Cerebellar cortex (tissue), 1 donor: ENCODE data around the gene HOXA5.

Source experiments
- DNase-seq: peaks from one replicate; pipeline ENCODE4 v3.0.0-alpha.2; 2015; ENCODE audit warnings: low spot score

Gene HOXA5

GRCh38 chr7:27095050-27095896 lies 48.2 kb downstream of the HOXA5 start:
- no peak for DNase-seq

- no peak for DNase-seq
These were observed 49.0 kb downstream of the HOXA5 start for GRCh38 chr7:27094304-27095049.

DNA sequence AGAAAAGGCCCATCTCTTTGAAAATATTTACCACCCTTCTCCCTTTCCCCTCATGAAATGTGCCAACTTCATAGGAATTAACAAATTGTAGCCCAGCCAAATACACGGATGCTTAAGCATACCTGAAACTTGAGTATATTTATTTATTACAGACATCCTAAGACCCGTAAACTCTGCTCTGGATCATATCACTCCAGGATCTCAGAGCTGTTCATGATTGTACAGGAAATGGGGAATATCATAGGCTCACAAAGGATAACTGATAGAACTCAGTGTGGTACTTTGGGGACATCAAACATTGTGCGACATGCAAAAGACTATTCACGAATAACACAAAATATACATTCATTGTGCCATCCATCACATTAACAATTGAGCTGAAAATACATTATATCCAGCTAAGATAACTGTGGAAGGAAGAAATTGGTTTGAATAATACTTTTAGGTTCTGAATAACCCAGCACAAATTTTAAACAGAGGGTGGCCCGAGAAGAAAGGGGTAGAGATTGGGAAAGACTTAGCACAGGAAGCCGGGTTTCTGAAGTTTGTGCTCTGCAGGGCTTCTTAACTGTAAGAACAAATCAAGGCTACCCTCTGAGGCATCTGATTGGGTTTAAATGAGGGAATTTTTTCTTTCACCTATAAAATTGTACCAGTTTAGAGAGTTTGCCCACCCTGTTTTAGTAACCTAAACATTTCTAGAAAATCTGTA lies 50.1 kb downstream of the HOXA5 start:
- DNase-seq, result no peak

DNA sequence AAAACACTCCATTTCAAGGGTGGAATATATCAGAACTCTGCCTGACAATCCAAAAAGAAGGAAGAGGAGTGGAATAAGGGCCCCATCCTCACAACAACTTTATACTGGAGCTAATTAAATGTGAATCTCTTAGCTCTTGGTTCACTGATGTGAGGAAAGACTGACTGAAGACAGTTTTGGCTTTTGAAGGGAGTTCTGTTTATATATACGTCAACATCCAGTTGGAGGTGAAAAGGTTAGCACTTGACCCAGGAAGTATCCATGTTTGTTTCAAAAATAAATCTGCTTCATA lies 50.7 kb downstream of the HOXA5 start:
- no peak for DNase-seq

DNA sequence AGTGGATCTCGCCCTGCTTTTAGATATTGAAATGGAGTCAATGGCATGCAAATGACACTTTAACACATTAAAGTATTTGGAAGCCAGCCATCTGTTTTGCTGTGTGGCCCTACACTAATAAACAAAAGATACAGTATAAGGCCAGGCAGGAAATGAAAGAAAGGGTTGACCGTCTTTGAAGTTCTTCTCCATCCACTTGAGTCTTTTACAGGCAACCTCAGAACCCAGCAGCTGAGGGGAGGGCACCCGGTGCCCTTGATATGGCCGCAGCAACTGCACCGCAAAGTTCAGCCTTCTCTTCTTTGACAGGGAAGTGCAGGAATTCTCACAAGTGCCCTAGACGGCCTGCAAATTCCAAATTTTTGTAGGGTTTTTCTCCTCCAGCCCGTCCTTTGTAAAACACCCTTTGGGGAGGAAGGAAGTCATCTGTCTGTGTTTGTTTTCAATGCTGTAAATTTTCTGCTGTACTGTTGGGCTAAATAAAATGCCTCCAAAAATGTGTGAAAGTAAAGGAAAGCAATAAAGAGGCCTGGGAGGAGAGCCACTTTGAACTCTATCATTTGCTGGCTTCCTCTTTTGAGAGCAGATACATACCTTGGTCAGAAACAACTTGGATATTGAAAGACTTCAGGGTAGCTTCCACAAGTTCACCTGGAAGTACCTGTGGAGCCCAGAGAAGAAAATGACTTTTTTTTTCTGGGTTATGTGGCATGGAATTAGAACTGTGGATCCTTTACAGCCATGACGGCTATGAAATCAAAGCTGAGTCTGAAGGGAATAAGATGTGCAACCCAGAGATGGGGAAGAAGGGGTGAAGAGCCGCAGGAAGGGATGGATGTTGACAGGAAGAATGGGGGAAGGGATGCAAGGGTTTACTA lies 51.3 kb downstream of the HOXA5 start:
- no peak for DNase-seq

DNA sequence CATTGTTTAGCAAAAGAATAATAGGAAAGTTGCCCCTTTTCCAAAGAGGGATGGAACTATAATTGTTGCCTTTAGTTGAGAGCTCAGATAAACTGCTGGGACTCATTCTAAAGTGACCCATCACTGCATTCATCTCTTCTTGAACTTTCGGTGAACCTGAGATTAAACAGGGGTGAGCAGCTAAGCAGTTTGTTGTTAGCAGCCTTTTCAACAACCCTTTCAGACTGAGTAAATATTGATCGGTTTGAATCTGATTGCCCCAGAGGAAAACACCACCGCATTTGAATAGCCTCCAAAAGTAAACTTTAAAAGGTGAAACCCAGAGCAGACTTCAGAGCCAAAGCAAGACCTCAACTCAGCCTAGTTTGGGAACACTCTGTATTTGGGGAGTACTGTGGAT lies 52.4 kb downstream of the HOXA5 start:
- no peak for DNase-seq
